Panc1 (cell line): Measurements from ENCODE around the gene DCAF8. TPM values are rescaled to one million over a fixed set of nuclear protein-coding genes. Genes with fewer than 3 reads are reported as not detected.

ENCODE experiments used
- ATAC-seq: fragments of 200-7000 bp; cut with Tn5 transposase; 2 replicates; pipeline ENCODE4 v1.9.1; 2020; ENCODE audit warnings: mild to moderate bottlenecking, moderate library complexity
- BruUV-seq: library from RNA; stranded (reverse); fragments of 400-500 nt; replicated peaks from 2 replicates; lab custom pipeline; 2021; lab: Mats Ljungman, UMichigan
- CTCF ChIA-PET: fragments of 300-600 bp; sonication (Branson Sonifier 250); formaldehyde crosslinking; loops from one replicate; lab custom pipeline; 2022; ENCODE audit warnings: antibody characterized with exemption; lab: Charles Lee
- POLR2A ChIA-PET: fragments of 300-600 bp; sonication (Branson Sonifier 250); formaldehyde crosslinking; loops from one replicate; lab custom pipeline; 2022; ENCODE audit warnings: antibody characterized with exemption; lab: Charles Lee
- DNase-seq: peaks from one replicate; pipeline ENCODE4 v3.0.0-alpha.2; 2010; ENCODE audit warnings: low read depth, low spot score
- H3K27ac ChIP-seq: 2 replicates; pipeline ENCODE4 v1.5.1; 2011; ENCODE audit warnings: mild to moderate bottlenecking, low read length, inconsistent platforms
- H3K27me3 ChIP-seq: fragments of 200-500 bp; sonication (Bioruptor generic); 2 replicates; pipeline ENCODE4 v1.6.0; 2014; ENCODE audit warnings: low read length, inconsistent platforms; ENCODE audit not compliant: control insufficient read depth, insufficient read depth
- H3K36me3 ChIP-seq: fragments of 200-500 bp; sonication (Bioruptor generic); 2 replicates; pipeline ENCODE4 v1.5.1; 2014; ENCODE audit warnings: inconsistent platforms, mild to moderate bottlenecking, low read length, moderate library complexity; ENCODE audit not compliant: control insufficient read depth, insufficient read depth
- H3K4me1 ChIP-seq: 2 replicates; pipeline ENCODE4 v1.5.1; 2011; ENCODE audit warnings: inconsistent platforms, mild to moderate bottlenecking, low read length, moderate library complexity; ENCODE audit not compliant: control insufficient read depth, insufficient read depth
- H3K4me3 ChIP-seq, 2 experiments: 2 replicates each; pipeline ENCODE4 v1.5.1; 2011 to 2012; ENCODE audit warnings: low read depth in 2 of 2, low read length in 2 of 2, mild to moderate bottlenecking in 2 of 2, inconsistent platforms in 1 of 2, moderate library complexity in 1 of 2
- H3K9me3 ChIP-seq: fragments of 200-500 bp; sonication (Bioruptor generic); 2 replicates; pipeline ENCODE4 v1.5.1; 2014; ENCODE audit warnings: low read depth, mild to moderate bottlenecking, inconsistent platforms, low read length, moderate library complexity; ENCODE audit not compliant: control insufficient read depth, insufficient read depth
- CTCF ChIP-seq: fragments of 450-650 bp; IDR thresholded peaks from 2 replicates; pipeline ENCODE4 v1.5.1; 2017; ENCODE audit warnings: mild to moderate bottlenecking
- POLR2AphosphoS5 ChIP-seq: IDR thresholded peaks from 2 replicates; pipeline ENCODE4 v1.6.1; 2012; ENCODE audit warnings: mild to moderate bottlenecking, low read depth, low read length, moderate library complexity
- REST ChIP-seq, 2 experiments: IDR thresholded peaks; 2 replicates each; pipeline ENCODE4 v1.6.1; 2011 to 2012; ENCODE audit warnings: low read depth in 2 of 2, control low read depth in 1 of 2, low read length in 1 of 2, mild to moderate bottlenecking in 1 of 2, moderate library complexity in 1 of 2; ENCODE audit not compliant: insufficient read depth in 1 of 2
- SIN3A ChIP-seq: IDR thresholded peaks from 2 replicates; pipeline ENCODE4 v1.6.1; 2012; ENCODE audit warnings: low read depth, mild to moderate bottlenecking, low read length, moderate library complexity, borderline replicate concordance; ENCODE audit not compliant: insufficient read depth
- TCF7L2 ChIP-seq: IDR thresholded peaks from 2 replicates; pipeline ENCODE4 v1.6.1; 2011; ENCODE audit warnings: mild to moderate bottlenecking, low read depth, low read length, inconsistent platforms
- in situ Hi-C: cut with HindIII; loops from 2 replicates; pipeline ENCODE4 v1.10.0; 2016; ENCODE audit warnings: low sequenced_read_pairs, low pct_unique_long_range_greater_than_20kb
- intact Hi-C: fragments of 100-400 bp; cut with micrococcal nuclease; formaldehyde crosslinking; loops from one replicate; pipeline ENCODE4 v1.10.0; 2022; ENCODE audit not compliant: unreplicated experiment
- total RNA-seq: library from RNA; stranded (reverse); gene quantifications from one replicate; pipeline ENCODE4 v1.2.1, GENCODE V29; 2021; ENCODE audit not compliant: unreplicated experiment

Gene DCAF8
- total RNA-seq, 1 experiment from 2014 or later = 127 TPM

DNA sequence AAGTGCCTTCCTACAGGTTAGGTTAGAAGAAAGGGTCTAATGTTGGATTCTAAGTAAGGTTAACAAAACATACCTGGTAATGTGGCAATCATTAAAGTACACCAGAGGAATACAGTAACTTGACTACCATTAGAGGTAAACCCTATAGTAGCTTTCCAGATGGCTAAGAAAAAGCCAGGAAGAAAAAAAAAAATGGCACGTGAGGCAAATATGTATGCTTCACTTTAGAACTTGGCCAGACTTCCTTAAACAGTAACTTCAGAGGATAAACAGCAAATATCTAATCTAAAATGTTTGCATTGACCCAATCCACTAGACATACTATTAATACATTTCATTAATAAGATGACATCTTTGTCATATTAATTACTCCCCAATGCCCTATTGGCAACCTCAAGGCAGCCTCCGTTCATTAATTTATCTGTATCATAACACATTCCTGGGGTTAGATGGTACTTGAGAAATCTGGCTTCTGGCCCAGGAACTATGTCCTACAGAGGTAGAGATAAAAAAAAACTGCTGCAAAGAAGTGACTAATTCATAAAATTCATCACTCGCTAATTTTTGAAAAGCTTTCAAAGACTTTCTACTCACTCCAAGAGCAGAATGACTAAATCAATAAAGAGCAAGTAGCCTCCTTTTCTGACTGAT lies 5.8 kb downstream of the DCAF8 start (continued):
- TF ChIP-seq REST (IDR thresholded peaks at IDR 0.05; ENCODE audit: insufficient read depth in 1 of 2, low read depth in 2 of 2, low read length in 1 of 2) = no peak

DNA sequence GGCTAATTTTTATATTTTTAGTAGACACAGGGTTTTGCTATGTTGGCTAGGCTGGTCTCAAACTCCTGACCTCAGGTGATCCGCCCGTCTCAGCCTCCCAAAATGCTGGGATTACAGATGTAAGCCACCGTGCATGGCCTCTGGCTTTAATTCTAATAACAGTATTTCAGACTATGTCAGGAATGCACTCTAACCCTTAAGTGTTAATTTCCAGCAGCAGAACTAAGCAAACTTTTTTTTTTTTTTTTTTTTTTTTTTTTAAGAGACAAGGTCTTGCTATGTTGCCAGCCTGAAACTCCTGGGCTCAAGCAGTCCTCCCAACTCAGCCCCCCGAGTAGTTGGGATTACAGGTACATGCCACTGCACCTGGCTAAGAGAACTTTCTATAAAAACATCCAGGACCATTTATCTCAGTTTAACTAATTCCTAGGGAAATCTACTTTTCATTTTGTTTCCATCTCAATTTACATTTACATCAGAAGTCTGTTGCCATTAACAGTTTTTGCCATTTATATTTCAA lies 6.5 kb downstream of the DCAF8 start:
- DNase-seq = no peak
- no peak for TF ChIP-seq REST (IDR thresholded peaks at IDR 0.05; ENCODE audit: insufficient read depth in 1 of 2, low read depth in 2 of 2, low read length in 1 of 2)
- TF ChIP-seq SIN3A = no peak
- no peak for TF ChIP-seq POLR2AphosphoS5
- no peak for TF ChIP-seq TCF7L2
- TF ChIP-seq CTCF = no peak
- ChIA-PET CTCF (no interaction called here), POLR2A (no interaction called here)
- Histone ChIP-seq H3K4me1 (peaks cover 20% of the 10 kb centered on the region), H3K27me3 (no peaks in the 10 kb centered on the region), H3K9me3 (no peaks in the 10 kb centered on the region), H3K4me3 (no peak overlapping the region), H3K27ac (no peak overlapping the region), H3K36me3 (no peaks in the 10 kb centered on the region; the same call in 1 of the 2 replicates)
- in situ Hi-C loops = no loop called here
- intact Hi-C loops = no loop called here
- no peak for ATAC-seq
- BruUV-seq = no TSS peak
